ENCODE measurements around the gene ORM1.

The ORM1 gene

DNA sequence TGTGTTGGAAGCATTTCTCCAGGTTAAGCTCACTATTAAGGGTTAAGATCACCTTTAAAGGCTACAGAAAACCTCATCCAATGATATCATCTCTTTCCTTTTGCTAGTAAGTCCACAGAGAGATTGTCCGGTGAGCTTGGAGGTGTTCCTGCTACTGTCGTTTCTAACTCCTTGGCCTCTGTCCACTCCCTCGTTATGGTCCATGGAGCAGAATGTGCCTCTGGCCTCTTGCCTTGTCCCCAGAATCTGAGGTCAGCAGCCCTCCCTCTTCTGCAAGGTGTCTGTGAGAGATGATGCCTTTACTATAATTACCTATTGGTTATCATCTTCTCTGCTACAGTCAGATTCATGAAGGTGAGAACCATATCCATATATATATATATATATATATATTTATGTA, 21.8 kb downstream of the ORM1 start:
- DNase-seq = no peak

DNA sequence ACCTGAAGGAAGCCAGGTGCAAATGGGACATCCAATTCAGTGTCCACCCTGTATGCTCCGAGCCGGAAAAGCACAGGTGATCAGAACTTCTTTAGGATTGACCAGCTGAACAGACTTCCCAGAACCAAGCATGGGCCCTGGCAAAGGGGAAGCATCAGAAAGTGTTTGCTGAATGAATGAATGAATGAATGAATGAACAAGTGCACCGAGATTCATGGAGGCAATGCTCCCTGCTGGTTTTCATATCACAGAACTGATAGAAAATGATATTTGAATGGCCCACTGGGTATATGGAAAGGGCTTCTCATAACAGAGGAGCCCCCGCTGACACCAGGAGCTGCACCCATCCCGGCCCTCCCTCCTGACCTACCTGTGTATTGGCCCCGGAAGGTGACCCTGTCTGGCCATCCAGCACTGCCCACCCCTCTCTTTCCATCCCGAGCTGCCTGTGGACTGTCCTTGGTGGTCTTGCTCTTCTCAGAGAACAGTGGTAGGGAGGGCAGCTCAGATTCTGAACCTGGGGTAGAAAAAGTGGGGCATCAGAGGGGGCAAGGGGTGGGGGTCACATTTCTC, 22.7 kb downstream of the ORM1 start:
- DNase-seq = no peak

DNA sequence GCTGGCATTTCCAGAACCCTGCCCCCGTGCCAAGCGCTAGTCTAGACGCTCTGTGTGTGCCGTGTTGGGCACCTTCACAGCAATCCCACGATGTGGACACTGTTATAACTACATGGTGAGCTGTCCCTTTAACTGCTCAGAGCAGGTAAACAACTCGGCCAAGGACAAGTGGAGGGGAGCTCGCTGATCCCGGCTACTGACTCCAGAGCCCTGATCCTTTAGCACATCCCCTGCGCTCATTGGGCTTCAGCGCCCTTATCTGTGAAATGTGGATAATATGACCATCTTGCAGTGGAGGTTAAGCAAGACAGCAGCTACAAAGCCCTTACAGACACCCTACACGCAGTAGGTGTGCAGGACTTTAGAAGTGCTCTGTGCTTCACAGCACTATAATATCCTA, 23.2 kb downstream of the ORM1 start:
- DNase-seq = no peak

DNA sequence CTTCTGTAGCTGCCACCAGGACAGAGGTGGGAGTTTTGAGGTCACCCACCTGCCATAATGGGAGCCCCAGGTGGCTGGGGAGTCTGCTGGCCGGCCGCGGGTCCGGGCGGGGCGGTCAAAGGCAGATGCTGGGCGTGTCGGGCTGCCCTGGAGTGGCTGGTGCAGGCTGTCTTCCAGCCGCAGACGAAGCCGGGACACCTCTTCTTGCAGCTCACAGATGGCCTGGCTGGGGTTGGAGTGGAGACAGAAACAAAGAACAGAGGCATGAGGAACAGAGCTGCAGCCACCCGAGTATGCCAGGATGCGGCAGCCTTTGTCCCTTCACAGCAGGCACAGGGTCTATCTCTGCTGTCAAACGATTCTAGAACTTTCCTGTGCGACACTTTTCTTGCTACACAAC, 24.8 kb downstream of the ORM1 start:
- DNase-seq = no peak

DNA sequence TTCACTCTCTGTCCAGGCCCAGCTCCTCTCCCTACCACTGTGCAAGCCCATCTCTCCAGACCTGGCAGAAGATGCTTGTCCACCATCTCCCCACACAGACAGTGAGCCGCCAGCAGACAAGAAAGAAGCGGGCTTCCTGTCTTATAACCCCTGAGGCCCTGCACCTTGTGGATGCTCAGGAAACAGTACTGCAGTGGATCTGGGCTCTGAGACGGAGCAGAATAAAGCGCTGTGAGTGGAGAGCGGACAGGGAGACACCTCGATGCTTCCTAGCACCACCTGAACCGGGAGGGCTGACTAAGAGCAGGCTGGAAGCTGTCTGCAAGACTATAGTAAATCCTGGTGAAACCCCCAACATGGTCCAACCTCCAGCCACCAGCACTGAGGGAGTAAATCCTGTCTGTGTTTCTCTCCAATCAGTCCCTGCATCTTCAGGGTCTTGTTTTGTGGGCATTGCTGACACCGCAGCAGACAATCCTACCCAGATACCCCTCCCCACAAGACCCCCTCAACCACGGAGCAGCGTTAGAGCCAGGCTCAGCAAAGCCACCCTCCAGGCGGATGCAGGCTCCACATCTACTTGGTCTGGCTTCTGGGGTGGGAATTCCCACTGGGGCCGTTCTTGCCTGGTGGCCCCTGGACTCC, 25.5 kb downstream of the ORM1 start:
- DNase-seq = no peak

DNA sequence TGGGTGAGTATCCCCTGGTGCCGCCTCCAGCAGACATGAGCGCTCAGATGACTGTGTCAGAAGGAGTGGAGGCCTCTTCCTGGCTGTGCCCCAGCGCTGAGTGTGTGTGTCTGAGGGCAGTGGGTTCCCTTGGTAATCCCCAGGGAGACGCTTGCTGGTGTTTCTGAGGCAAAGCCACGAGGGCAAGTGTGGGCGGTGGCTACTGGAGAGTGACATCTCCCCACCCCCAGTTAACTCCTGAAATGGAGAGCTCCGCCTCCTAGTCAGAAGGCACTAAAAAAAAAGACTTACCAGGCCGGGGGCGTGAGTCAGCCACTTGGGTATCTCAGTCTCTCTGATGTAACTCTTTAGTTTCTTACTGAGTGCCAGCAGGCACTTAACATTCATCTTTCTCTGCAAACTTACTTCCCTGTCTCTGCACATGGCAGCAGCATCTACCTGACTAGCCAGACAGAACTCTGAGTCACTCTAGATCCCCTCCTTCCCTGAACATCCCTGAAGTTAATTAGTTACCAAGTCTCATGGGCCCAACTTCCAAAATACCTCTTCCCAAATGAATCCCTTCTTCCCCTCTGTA, 26.1 kb downstream of the ORM1 start:
- DNase-seq = peak; percentile 68 to 78

DNA sequence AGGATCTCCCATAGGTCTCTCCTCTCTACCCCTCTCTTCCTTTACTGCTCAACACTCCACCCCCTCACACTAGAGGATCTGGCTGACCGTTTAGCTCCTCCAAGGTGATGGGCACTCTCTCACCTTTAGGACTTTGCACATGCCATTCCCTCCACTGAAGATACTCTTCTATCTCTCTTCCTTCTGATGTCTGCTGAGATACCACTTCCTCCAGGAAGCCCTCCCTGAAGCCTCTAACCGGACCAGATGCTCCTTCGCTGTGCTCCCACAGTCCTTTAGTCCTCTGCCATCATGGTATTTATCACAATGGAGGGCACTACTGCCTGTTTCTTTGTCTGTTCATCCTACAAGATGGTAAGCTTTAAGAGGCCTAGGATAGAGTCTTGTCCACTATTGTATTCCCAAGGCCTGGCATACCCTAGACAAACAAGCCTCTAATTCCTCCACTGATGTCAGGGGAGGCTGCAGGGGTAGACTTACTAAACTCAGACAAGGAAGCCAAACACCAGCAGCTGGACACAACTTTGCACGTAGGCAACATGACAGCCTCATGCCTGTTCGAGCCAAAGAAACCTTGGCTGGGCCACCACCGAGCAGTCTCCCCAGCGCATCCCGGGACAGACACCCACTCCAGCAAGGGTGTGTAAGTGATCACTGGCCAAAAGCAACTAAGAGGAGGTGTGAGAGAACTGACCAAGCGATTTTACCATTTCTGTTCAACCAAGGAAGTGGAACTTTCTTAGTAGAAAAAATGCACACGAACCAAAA, 27.0 kb downstream of the ORM1 start:
- no peak for DNase-seq

DNA sequence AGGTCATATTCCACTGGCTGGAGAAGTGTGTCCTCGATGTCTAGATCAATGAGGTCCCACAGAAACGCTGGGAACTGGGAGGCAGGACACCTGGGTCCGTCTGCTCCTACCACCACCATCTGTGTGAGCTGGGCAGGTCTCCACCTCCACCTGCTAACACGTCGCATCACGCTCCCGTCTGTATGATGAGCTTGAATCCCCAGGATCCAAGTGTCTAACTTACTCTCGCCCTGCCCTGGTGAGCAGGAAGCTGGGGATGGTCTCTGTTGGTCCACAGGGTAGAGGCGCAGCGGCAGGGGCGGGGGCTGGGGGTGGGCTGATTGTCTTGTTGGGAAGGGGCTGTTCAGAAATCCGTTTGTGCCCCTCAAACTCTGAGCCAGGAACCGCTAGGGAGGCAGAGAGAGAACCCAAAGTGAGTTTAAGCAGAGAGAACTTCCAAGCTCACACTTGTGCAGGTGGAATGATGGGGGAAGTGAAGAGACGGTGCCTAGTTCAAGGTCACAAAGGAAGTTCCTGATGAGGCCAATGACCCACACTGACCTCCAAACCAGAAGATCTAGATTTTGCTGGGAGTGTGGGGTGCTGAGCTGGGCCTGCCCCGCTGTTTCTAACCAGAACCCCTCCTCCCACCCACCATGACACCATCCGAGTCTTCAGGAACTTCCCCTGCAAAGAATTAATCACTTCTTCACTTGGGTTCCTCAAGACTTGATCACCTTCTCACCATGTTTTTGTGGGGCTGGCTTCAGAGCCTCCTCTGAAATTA, 27.9 kb downstream of the ORM1 start:
- DNase-seq = no peak

DNA sequence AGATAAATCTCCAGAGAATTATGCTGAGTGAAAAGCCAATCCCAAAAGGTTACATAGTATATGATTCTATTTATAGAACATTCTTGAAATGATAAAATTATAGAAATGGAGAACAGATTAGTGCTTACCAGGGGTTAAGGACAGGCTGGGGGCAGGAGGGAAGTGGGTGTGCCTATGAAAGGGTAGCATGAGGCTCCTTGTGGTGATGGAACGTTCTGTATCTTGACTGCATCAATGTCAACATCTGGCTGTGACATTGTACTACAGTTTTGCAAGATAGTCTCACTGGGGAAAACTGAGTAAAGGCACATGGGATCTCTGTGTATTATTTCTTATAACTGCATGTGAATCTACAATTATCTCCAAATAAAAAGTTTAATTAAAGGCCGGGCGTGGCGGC, 29.0 kb downstream of the ORM1 start:
- no peak for DNase-seq

DNA sequence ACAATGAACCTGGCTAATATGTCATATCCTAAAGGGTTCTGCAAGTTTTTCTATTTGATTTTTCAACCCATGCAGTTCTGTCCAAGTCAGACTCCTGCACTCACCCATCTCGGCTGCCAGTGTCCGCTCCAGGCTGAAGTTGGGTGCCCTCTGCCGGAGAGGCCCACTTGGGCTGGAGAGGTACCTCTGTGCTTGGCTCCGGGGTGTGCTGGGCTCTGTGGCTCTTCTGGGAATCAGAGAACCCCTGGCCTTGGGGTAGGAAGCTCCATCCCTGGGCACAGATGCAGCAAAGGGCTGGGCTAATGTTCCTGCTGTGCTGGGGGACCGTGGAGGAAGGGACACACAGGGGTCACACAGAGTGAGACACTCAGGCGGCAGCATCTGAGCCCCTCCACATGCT, 32.9 kb downstream of the ORM1 start:
- DNase-seq = no peak

DNA sequence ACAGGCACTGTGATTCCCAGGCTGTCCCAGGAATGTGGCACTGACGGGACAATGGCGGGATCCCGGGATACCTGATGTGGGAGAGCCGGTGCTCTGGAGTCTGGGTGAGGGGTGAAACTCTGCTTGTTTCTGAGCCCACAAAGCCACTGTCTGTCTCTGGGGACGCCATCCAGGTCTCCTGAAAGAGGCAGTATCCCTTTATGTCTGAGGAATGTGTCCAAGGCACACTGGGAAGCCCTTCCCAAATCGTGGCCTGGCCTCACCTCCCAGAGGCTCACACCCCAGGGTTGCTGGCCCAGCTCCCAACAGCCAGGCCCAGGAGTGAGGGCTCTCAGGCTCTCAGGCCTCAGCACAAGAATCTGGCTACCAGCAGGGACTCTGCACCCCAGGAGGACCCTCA, 33.9 kb downstream of the ORM1 start:
- DNase-seq = no peak

DNA sequence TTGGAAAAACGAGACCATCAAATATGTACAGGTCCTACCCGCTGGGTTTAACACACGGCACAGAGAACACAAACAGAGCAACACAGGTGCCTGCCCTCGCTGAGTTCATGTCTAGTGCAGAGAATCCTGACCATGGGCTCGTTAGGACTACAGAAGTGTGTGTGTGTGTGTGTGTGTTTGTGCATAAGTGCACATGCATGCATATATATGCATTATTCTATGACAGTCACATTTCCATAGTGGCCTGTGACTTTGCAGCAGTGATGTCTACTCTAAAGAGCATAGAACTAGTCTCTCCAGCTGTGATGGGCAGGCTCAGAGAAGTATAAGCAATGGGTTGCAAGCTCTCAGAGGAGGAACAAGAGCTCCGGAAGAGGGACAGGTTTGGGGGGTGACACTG, 34.5 kb downstream of the ORM1 start:
- no peak for DNase-seq

DNA sequence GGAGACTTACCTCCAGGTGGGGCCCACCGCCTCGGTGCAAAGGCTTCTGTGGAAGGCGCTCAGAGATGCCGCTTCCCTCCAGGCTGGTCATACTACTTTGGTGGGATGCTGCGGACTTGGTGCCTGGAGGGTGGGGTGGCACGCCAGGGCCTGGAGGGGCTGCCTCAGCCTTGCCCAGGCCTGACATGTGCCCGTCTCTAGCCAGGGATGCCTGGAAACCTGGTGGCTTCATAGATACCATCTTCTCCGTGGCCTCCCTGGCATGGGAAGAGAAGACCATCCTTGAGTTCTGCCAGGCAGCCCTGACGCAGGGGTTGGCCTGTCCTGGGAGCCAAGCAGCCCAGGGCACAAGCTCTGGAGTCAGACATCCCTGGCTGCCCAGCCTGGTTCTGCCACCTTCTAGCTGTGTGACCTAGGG, 35.0 kb downstream of the ORM1 start:
- DNase-seq = no peak

DNA sequence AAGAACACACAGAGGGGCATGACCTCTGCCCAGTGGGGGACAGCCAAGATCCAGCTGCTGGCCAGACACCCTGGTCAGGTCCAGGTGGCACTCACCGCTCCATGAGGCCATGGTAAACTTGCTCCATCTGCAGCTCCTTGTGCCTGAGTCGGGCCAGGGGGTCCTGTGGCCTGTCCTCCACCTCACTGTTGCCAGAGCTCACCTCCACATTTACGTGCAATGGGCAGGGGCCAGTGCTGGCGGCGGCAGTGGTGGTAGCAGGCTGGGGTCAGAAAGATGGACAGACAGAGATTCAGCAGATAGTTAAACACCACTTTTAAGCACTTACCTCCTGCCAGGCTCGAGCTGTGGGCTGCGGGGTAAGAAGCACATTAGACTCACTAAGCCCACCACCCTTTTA, 36.9 kb downstream of the ORM1 start:
- no peak for DNase-seq

DNA sequence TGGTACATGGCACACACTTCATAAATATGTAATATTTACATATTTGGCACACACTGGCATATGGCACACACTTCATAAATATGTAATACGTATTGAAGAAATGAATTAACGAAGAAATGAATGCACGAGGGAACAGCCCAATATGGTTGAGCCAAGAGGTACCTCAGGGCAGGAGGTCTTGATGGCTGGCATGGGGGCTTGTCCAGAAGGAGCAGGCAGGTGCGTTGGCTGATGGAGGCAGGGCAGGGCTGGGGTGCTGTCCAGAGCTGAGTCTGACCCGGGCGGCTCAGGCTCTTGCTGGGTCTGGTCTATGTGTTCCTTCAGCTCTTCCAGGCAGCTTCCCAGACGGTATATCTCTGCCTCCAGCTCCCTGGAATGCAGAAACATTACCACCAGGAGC, 38.6 kb downstream of the ORM1 start:
- DNase-seq = no peak

DNA sequence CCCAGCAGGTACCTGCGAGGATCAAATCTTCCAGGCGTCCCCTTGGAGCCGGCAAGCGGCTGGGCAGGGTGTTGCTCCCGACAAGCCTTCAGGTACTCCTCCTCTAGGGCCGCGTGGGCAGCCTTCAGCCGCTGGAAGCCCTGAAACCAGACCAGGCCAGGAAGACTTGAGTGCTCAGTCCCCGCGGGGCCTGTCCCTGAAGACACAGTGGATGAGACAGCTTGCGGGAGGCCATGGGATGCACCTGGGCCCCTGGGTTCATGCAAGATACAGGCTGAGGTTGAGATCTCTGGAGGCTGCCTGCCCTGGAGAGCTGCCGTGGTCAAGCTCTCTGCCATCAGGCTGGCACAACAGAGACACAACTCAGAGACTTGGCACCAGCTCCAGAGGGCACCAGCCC, 39.5 kb downstream of the ORM1 start:
- no peak for DNase-seq

DNA sequence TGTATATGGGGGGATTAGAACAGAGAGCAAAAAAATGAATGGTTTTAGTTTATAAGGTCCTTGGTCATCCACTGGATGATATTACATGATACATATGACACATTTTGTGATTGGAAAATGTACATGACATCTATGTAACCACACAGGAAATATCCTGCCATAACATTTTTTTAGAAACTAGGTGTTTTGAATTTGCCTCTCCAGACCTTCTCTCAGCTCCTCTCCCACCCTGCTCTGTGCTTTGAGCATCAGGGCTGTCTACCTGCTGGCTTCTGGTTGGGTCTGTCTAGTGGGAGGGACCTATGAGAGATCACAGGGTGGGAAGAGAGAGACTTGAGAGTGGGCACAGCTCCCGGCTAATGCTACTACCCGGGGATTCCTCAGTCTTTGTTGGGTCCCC, 40.5 kb downstream of the ORM1 start:
- DNase-seq = no peak

DNA sequence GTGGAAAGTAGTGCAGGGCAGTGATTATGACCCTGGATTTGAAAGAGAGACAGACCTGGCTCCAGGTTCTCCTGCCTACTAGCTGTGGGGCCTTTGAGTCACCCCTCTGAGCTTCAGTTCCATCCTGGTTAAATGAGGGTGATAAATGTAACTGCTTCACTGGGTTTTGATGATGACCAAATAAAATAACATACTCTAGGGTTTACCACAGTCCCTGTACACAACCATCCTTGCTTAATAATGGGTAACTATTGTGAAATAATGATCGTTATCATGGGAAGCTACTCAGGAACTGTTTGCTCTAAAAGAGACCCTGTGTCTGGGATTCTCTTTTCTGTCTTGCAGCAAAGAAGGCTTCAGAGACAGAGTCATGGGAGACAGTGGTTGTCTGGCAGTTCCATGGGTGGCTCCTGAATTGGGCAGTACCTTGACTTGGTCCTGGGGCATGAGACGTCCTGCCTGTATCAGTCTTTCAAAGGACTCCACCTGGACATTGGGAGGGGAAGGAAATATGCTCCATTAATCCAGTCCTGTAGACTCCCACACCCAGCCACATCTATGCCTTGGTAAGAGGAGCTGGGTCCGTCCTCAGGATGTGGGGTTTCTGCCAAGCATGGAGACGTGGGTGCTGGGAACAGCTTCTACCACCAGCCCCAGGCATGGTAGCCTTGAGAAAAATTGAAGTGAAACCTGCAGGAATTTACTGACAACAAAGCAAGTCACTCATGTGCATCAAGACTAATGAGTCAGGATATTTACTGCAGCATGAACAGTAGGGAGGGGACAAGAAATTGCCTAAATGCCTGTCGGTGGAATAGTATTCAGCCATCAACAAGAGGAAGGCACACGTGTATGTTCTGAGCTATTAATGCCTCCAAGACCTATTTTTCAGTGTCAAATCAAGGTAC, 41.5 kb downstream of the ORM1 start:
- DNase-seq = no peak

DNA sequence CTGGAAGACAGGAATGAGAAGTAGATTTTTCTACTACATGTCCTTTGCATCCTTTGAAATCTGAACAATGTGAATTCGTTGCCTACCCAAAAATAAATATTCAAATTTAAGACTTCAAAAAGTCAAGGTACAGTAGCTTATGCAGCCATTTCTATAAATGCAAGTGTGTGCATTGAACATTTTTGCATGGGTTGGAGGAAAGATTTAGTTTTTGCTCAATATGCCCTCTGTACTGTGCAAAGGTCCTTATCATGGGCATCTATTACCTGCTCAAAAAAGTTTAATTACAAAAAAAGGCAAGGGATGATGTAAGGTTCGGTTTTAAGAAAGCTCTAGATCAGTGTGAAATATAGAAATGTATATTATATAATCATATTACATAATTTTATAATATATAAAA, 42.3 kb downstream of the ORM1 start:
- DNase-seq = no peak

DNA sequence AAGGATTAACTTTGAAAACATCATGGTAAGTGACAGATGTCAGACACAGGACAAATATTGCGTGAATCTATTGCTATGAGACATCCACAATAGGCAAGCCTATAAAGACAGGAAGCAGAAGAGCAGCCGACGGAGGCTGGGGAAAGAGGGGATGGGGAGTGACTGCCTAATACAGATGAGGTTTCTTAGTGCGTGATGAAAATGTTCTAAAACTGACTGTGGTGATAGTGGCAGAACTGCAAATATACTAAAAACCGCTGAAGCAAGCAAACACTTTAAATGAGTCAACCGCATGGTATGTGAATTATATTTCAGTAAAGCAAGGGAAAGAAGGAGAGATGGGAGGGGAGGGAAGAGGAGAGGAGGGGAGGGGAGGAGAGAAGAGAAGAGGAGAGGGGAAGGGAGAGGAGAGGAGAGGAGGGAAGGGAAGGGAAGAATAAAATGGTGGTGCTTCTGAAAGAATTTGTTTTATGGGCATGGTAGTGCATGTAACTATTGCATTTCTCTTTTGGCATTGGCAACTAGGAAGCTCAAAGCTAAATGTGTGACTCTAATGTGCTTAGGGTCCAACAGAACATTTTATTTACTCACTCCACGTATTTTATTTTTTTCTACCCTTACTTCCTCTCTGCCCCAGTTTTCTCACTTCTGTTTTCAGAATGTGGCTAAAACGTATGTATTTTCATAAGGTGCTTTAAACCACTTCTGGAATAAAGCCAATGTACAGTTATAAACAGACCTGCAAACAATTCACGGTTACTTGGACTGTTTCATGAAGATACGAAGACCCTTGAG, 43.6 kb downstream of the ORM1 start:
- DNase-seq = no peak

DNA sequence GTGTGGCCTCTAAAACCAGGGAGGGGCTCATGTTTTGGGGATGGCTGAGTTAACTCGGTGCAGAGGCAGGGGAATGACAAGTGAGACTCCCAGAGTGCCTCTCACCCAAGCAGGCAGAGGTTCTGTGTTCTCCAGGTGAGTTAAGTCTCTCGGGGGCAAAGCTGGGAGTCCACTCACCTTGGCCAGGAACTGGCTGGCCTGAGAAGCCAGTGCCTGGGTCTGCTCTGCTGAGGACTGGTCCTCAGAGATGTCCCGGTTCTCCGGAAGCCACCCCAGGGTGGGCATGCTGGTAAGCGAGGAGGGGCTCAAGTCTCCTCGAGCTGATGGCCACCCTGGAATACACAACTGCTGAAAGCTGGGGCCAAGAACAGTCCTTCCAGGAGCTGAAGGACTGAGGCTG, 44.5 kb downstream of the ORM1 start:
- no peak for DNase-seq

All from activated CD4-positive, alpha-beta T cell treated with anti-CD3 and anti-CD28 coated beads for 4 hours (primary cell).